GM19238 (cell line): ENCODE data around the gene FOXI1.

Experiments
- DNase-seq: peaks from one replicate; pipeline ENCODE4 v3.0.0; 2011; ENCODE audit warnings: low spot score; ENCODE audit not compliant: insufficient read length

FOXI1 gene

DNA sequence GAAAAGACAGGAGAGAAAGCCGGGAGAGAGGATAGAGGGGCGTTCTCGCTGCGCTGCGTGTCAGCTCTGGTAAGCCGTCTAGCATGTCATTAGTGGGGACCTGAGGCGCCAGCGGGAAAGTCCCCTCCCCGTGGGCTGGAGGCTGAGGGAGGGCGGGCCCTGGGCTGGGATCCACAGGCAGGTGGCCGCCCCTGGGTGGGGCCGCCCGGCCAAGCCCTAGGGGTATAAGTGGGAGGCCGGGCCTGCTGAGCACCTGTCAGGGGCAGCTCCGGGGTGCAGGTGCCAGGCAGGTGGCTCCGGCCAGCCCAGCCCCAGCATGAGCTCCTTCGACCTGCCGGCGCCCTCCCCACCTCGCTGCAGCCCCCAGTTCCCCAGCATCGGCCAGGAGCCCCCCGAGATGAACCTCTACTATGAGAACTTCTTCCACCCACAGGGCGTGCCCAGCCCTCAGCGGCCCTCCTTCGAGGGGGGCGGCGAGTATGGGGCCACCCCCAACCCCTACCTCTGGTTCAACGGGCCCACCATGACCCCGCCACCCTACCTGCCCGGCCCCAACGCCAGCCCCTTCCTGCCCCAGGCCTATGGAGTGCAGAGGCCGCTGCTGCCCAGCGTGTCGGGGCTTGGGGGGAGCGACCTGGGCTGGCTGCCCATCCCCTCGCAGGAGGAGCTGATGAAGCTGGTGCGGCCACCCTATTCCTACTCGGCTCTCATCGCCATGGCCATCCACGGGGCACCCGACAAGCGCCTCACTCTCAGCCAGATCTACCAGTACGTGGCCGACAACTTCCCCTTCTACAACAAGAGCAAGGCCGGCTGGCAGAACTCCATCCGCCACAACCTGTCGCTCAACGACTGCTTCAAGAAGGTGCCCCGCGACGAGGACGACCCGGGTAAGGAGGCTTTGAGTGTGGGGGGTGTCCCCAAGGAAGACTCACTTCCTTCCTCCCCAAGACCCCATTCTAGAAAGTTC lies at the start of gene FOXI1:
TSS of gene FOXI1 (plus strand) at position 256 of the 970 bp plus-strand sequence. CDS start at position 317, 61 bp downstream.
- DNase-seq = no peak

DNA sequence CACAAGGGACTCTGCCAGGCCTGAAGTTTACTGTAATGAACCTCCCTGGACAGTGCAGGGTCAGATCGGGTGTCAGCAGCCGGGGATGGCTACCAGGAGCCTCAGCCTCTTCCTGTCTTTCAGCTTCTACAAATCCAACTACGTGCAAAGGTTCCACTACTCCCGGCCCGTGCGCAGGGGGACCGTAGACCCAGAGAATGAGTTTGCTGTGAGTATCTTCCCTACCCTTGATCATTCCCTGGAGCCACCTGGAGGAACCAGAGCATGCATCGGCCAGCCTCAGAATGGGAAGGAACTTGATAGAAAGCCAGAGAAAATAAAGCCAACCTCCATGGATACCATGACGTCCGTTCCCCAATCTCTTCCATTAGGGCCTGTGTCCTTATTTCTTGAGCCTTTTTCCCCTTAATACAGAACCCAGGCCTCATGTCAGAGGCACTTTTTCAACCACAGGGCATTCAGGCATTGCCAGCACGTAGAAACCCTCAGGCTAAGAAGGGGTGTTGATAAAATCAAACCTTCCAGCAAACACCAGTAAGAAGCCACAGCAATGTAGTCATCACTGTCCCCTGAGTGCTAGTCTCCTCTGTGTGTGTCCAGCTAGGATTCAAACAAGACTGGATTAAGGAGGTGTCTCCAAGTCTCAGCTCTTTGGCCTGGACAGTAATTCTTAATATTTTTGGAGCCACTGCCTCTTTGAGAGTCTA lies 49.0 kb upstream of the FOXI1 start:
- no peak for DNase-seq

DNA sequence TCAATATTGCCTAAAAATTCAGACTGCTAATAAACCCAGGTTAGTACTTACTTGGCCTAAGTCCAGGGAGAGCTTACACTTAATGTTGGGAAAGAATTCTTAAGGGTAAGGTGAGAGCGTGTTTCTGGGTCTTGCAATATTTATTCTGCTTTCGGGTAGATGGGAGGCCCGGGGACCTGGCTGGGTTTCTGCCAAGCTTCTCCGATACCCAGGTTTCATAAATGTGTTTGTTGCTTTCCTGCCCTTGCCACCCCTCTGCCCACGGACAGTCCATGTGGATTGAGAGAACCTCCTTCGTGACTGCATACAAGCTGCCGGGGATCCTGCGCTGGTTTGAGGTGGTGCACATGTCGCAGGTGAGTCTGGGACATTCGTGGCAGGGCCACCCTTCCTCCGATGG lies 48.4 kb upstream of the FOXI1 start:
- DNase-seq = no peak

DNA sequence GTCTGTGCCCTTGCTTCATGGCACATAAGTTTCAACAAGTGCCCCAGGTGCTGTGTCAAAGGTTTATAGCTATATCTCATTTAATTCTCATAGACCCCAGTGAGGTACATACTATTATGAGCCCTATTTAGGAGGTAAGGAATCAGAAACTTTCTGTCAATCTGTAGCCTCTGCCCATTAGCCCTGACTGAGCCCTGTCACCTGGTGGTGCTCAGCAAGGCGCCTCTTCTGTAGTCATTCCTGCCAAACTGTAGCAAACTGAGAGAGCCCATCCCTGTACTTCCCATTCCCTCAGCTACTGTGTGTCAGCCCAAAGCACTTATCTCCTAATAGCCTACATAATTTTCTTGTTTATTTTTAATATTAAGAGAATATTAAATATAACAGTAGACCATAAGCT lies 46.5 kb upstream of the FOXI1 start:
- DNase-seq = no peak

DNA sequence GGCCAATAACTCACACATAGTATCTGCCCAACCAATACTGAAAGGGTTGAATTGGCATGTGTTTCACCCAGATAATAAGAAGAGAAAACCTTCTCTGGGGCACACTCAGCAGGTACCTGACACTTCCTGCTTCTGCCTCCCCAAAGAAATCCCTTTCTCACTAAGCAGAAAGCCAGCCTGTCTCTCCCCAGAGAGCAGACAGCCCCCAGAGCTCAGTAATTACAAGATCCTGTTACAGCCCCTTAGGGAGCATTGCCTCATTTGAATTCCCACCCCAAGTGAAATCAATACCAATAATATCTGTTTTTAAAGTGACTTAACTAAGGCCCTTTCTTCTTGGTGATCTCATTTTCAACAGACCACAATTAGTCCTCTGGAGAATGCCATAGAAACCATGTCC lies 38.5 kb upstream of the FOXI1 start:
- DNase-seq = no peak

DNA sequence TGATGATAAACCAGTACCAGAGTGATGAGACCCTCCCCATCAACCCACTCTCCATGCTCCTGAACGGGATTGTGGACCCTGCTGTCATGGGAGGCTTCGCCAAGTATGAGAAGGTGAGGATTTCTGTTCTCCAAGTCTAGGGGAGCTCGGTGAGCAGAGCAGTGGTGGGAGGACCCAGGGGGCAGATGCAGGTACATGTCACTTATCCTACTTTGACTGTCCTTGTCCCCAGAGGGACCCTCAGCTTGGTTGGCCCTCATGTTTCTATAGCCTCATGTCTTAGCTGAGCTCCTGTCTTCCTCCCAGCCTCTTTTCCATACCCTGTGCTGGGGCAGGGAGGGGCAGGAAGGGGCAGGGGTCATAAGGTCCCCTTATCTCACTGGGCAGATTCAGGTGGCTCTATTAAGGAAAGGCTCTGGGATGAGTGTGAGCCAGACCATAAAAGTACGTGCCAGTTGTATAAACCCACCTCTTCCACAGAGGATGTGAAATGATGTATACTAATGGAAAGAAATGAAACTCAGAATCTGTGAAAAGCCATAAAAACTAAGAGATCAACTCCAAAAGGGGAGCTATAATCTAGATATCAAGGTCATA lies 38.0 kb upstream of the FOXI1 start:
- DNase-seq = no peak

DNA sequence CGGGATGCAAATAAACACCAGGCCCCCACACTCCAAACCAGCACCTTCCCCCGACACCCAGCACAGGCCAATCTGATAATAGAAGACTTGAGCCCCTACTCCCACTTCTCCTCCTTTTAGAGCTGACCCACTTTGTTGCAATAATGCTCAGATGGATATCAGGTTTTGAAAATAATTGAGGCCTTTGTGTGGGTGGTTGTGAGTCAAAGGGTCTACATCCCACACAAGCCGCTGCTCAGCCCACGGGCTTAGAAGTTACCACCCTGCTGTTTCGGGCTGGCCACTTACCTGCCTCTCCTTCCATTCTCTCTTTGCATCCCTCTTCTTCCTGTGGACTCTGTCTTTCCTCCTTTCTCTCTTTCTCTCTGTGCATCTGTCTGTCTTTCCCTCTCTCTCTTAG lies 36.2 kb upstream of the FOXI1 start:
- no peak for DNase-seq

DNA sequence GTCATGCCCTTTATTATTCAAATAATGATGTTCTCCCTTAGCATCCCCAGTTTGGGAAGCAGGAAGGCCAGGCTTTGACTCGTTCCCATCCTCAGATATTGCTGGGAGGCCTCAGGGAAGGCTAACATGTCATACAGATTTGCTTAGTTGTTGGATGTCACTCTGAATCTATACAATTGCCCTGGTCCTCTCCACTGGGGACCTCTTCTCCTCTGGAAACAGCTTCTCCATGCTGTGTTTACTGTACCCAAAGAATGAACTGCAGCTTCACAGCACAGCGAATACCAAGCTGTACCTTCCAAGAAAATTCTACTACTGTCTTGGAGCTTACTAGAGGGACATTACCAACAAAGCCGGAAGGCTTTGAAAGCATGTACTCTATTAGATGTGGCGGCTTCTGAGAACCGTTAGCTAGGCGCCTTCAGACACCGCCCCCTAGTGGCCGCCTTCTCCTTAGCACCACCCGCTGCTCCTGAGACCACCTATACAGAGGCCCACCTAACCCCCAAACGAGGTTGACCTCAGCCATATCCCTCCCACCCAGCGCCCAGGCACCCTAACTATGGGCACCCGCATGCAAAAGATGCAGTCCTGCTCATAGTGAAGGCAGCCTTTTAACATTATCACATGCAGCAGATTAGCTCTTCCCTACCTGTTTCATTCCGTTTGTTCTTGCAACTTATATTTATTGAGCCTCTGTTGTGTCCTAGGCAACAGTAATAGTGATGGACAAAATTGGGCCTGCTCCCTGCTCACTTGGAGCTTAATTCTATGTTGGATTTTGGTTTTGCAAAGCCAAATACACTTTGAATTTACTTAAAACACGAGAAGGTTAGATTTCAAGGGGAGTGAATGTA lies 34.9 kb upstream of the FOXI1 start:
- no peak for DNase-seq

DNA sequence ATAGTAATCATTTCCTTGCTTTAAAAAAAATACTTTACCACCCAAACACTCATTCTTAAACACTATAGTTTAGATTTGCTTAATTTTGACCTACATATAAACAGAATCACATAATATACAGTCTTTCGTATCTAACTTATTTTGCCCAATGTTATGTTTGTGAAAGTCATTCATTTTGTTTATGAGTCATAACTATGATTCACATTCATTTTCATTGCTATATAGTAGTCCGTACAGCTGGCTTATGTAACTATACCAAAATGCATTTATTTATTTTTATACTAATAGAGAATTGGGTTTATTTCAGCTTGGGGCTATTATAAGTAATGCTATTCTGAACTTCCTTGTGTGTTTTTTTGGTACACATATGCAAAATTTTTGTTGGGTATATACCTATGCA lies 33.9 kb upstream of the FOXI1 start:
- no peak for DNase-seq

DNA sequence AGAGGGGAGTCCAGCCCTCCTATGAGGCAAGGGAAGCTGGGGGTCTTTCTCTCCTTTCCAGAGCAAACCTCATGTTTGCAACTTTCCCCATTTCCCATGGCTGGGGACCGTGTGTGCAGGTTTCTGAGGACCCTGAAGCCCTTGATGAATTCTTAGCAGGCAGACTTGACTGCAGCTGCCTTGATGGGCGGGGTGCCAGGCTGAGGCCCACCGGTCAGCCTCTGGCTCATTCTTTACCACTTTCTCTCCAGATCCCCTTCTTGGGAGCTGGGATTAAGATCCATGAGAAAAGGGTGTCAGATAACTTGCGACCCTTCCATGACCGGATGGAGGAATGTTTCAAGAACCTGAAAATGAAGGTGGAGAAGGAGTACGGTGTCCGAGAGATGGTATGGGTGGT lies 30.0 kb upstream of the FOXI1 start:
- DNase-seq = no peak

DNA sequence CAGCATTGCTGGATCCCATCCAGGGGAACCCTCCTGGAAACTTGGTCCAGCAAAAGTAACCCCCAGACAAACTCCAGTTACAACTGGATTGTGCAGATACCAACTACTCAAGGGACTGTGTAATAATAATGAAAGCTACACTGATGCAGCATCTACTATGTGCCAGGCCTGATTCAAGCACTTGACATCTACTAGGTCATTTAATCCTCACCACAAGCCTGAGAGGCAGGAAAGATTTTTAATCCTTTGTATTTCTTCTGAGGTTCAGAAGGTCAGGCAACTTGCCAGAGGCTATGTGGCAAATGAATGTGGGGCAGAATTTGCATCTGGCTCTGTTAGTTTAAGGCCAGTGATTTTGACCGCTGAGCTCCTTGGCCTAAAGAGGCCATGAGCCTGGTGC lies 29.5 kb upstream of the FOXI1 start:
- DNase-seq = no peak

DNA sequence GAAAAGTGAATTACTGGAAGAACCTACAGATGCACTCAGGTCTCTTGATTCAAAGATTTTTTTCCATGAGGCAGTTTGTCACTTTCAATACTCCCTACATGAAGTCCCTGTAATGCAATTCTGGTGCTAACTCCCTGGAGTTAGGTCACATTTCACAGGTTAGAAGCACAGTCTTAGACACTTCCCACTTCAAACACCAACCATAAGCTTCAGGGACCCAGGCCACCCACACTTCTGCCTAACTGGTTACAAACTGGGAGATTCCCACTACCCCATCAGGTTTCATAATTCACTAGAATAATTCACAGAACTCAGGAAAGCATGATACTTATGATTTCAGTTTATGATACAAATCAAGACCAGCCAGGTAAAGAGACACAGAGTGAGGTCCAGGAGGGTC lies 29.0 kb upstream of the FOXI1 start:
- DNase-seq = no peak

DNA sequence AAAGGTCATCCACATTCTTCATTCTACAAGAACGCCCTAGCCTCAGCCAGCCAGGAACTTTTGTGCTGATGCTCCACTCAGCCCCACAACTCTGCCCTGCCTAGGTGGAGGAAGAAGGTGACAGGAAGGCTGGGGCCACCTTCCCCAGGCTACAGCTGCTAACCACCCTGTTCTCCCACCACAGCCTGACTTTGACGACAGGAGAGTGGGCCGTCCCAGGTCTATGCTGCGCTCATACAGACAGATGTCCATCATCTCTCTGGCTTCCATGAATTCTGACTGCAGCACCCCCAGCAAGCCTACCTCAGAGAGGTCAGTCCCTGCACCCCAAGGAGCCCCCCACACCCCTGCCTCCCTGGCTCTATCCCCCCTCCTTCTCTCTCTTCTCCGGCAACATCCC lies 28.2 kb upstream of the FOXI1 start:
- no peak for DNase-seq

DNA sequence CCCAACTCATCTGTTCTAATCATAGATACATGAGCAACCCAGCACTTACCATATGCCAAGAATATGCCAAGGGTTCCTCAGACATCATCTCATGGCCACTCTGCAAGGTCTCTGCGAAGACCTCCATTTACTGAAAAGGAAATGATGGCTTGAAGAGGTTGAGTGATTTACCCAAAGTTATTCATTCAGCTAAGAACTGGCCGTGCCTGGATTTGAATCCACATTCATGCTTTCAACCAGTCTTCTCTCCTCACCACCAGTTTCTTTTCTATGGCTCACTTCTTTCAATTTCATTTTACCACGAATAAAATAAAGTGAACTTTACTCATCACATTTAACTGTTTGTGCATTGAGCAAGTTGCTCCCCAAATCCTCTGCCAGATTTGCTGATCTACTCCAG lies 27.2 kb upstream of the FOXI1 start:
- DNase-seq = no peak

DNA sequence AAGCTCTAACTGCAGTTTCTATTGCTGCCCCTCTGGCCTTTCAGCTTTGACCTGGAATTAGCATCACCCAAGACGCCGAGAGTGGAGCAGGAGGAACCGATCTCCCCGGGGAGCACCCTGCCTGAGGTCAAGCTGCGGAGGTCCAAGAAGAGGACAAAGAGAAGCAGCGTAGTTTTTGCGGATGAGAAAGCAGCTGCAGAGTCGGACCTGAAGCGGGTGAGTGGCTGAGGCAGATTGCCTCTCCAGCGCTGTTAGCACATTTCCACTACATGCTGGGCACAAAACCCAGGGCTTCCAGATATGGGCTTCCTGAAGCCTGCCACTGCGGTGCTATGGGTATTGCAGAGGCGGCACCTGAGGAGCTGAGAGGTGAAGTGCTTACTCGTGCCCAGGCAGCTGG lies 26.8 kb upstream of the FOXI1 start:
- no peak for DNase-seq

DNA sequence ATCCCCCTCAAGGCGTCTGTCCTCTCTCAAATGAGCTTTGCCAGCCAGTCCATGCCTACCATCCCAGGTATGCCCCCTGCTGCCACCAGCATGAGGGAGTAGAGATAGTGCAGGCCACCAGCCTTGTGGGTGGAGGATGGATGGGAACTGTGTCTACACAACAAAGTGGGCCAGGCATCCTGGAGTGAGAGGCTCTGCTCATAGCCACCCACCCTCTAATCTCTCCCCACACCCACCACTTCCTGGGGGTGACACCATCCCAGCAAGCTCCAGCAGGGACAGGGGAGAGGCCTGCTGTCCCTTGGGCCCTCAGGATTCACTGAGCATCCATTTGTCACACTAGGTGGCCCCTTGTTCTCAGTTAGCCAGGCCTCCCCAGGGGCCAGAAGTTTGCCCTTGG lies 25.5 kb upstream of the FOXI1 start:
- DNase-seq = no peak

DNA sequence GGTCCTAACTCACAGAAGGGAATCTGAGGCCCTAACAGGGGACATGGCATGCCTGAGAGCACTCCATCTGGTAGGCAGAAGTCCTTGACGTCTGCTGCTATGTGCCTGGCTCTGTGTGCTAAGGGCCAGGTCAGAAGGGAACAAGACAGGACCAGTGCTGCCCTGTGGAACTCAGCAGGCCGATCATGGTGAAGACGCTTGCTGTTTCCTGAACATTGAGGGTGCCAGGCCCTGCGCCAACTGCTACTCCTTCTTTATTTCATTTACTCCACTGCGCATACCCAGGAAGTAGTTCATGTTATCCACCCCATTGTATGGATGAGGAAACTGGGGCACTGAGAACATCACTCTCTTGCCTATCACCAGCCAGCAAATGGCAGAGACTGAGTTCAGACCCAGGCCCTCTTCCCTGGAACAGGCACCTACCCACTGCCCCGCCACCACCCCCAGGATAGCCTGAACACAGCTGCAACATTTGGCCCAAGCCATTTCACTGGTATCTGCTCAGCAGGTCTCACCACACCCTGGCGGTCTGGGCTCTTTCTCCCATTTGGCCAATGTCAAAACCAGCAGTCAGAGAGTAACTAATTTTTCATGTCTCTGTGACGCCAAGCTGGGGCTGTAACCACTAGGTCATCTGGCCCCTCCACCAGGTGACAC lies 24.8 kb upstream of the FOXI1 start:
- DNase-seq = no peak

DNA sequence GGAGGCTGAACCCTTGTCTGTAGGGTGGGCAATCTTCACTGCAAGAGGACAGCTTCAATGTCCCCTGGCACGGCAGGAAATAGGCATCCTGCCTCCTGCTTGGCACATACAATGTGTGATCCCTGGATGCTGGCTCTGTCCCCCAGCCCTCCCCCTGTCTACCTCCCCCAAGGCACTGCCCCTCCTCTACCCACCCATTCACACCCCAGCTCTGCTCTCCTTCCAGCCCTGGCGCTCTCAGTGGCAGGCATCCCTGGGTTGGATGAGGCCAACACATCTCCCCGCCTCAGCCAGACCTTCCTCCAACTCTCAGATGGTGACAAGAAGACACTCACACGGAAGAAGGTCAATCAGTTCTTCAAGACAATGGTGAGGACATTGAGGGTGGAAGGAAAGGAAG lies 24.1 kb upstream of the FOXI1 start:
- DNase-seq = no peak

DNA sequence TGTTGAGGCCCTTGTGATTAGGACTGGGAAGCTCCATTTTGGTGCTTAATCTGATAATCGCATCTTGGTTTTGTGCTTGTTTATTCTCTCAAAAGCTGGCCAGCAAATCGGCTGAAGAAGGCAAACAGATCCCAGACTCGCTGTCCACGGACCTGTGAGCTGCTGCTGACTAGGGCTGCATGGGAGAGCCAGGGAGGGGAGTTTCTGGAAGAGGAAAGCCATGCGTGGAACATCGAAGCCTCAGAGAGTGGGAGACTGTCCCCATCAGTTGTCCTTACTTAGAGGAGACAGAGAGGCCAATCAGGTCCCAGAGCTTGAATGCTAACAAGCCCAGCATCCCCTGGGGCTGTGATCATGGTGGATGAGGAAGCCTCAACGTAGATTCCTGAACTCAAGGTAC lies 23.0 kb upstream of the FOXI1 start:
- no peak for DNase-seq

DNA sequence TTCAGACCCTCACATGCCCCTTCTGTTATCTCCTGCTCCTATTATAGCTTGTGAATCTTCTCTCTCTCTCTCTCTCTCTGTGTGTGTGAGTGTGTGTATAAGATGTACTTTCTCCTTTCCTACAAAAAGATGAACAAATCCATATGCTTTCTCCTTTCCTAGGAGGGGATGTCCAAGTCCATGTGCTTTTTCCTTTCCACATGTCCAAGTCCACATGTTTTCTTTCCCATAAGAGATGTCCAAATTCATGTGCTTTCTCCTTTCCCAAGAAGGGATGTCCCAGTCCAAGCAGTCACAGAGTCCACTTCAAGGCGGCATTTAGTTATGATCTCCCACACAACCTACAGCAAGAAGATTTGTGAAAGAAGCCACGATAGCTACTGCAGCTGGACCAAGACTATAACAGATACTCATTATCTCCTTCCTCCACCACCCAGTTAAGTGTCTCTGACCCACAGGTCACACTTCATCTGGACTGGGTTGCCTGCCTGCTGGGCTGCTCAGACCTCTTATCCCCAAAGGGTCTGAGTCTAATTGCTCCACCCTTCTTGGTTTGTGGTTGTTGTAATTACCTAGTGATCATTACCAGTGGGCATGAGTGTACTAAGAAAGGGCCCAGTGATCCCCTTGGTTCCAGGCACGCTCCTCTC lies 18.4 kb upstream of the FOXI1 start:
- DNase-seq = no peak
